Endothelial cell (in vitro differentiated cells): ENCODE results near the gene MAD1L1. TPM values are rescaled to one million over a fixed set of nuclear protein-coding genes. Genes with fewer than 3 reads are reported as not detected.
A peak's percentile ranks its signal among the peaks of the same experiment; 100 is the strongest.

Source experiments
- DNase-seq: peaks from one replicate; pipeline ENCODE4 v3.0.0; 2021; ENCODE audit warnings: low spot score
- H3K27ac Mint-ChIP-seq: one replicate; pipeline ENCODE4 v1.8.0; 2021; ENCODE audit warnings: mixed read lengths, inconsistent platforms; ENCODE audit not compliant: unreplicated experiment
- H3K27me3 Mint-ChIP-seq: one replicate; pipeline ENCODE4 v1.8.0; 2021; ENCODE audit warnings: mild to moderate bottlenecking, moderate library complexity, mixed read lengths, inconsistent platforms; ENCODE audit not compliant: unreplicated experiment
- H3K36me3 Mint-ChIP-seq: one replicate; pipeline ENCODE4 v1.8.0; 2021; ENCODE audit warnings: mild to moderate bottlenecking, low read depth, mixed read lengths, inconsistent platforms; ENCODE audit not compliant: unreplicated experiment
- H3K4me1 Mint-ChIP-seq: one replicate; pipeline ENCODE4 v1.8.0; 2021; ENCODE audit warnings: mild to moderate bottlenecking, mixed read lengths, inconsistent platforms; ENCODE audit not compliant: unreplicated experiment
- H3K4me3 Mint-ChIP-seq: one replicate; pipeline ENCODE4 v1.8.0; 2021; ENCODE audit warnings: mild to moderate bottlenecking, mixed read lengths, inconsistent platforms; ENCODE audit not compliant: unreplicated experiment
- H3K9me3 Mint-ChIP-seq: one replicate; pipeline ENCODE4 v1.8.0; 2021; ENCODE audit warnings: mixed read lengths, inconsistent platforms; ENCODE audit not compliant: unreplicated experiment
- total RNA-seq: library from RNA; stranded (reverse); fragmentation: NEBNext Ultra II Directional; extraction: Animal tissue kit (Norgen Biotek cat#: 25700); gene quantifications from one replicate; pipeline ENCODE4 v1.2.1, GENCODE V29; 2021; ENCODE audit not compliant: unreplicated experiment
- TF ChIP-seq, protein P1 (sequence below): fragments of 200-600 bp; sonication (generic); IDR thresholded peaks from one replicate; pipeline ENCODE4 v1.5.0; 2021; ENCODE audit warnings: antibody characterized with exemption; ENCODE audit not compliant: unreplicated experiment

The MAD1L1 gene
- total RNA-seq, 1 donor from 2014 or later = 43.3 TPM

DNA sequence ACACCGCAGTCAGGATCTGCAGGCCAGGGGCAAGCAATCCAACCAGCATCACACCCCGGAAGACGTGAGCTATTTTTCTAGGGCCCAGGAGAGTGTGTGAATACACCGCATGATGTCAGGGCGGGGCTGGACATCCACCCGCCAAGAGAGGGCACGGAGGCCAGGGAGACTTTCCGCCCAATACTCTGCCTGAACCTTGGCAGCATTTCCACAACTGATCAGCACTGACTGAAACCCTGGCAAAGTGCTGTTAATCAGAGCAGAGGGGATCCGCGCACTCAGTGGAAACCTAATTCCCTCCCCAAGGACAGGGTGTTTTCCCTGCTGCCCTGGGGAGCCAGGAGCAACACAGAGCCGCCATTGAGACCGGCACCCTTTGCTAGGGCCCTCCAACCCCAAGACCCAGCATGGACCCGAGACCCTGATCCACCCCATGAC lies 8.2 kb downstream of the MAD1L1 start:
- Mint-ChIP-seq H3K4me1 (no peaks in the 10 kb centered on the region), H3K27me3 (peaks cover 5% of the 10 kb centered on the region), H3K27ac (no peak overlapping the region), H3K4me3 (peak overlapping the region; percentile 54), H3K36me3 (peaks cover 31% of the 10 kb centered on the region), H3K9me3 (no peaks in the 10 kb centered on the region)
- TF ChIP-seq, protein P1, sequence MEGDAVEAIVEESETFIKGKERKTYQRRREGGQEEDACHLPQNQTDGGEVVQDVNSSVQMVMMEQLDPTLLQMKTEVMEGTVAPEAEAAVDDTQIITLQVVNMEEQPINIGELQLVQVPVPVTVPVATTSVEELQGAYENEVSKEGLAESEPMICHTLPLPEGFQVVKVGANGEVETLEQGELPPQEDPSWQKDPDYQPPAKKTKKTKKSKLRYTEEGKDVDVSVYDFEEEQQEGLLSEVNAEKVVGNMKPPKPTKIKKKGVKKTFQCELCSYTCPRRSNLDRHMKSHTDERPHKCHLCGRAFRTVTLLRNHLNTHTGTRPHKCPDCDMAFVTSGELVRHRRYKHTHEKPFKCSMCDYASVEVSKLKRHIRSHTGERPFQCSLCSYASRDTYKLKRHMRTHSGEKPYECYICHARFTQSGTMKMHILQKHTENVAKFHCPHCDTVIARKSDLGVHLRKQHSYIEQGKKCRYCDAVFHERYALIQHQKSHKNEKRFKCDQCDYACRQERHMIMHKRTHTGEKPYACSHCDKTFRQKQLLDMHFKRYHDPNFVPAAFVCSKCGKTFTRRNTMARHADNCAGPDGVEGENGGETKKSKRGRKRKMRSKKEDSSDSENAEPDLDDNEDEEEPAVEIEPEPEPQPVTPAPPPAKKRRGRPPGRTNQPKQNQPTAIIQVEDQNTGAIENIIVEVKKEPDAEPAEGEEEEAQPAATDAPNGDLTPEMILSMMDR = no peak
- DNase-seq = no peak

DNA sequence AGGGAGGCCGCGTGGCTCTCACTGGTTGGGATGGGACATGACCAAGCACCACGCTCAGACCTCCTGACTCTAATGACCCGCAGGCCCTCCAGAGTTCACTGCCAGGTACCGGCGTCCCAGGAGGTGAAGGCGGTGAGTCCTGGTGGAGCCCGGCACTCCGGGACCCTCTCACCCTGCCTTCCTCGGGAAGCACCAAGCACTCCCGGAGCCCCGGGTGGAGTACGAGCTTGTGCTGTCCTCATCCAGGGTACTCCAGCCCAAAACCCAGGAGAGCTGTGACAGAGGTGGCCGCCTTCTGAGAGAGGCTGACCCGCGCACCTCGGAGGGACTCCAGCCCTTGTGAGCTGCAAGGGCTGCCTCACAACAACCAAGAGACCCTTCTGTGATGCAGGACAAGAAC lies 9.4 kb downstream of the MAD1L1 start:
- Mint-ChIP-seq H3K9me3 (no peaks in the 10 kb centered on the region), H3K27me3 (peaks cover 4% of the 10 kb centered on the region), H3K4me1 (no peaks in the 10 kb centered on the region), H3K27ac (no peak overlapping the region), H3K36me3 (peaks cover 31% of the 10 kb centered on the region), H3K4me3 (no peak overlapping the region)
- no peak for DNase-seq
- TF ChIP-seq, protein P1 = no peak

DNA sequence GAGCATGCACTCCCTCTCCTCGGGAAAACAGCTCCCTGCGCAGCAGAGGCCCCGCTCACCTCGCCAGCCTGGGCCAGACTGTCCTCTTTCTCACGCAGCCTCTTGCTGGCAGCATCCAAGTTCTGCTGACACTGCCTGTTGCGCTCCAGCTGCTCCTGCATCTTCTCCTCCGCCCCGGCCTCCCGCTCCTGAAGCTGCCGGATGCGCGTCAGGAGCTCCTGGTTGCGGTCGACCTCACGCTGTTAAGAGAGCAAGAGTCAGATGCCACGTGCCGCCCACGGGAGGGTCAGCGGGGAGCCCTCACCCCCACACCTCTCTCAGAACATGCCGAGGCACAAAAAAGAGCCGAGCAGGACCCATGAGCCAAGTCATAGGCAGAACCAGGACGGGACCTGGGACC lies 10.2 kb downstream of the MAD1L1 start:
- Mint-ChIP-seq H3K9me3 (no peaks in the 10 kb centered on the region), H3K4me1 (no peaks in the 10 kb centered on the region), H3K27me3 (peaks cover 4% of the 10 kb centered on the region), H3K27ac (no peak overlapping the region), H3K36me3 (peaks cover 36% of the 10 kb centered on the region), H3K4me3 (peak overlapping the region; percentile 25)
- TF ChIP-seq, protein P1 = no peak
- DNase-seq = no peak

DNA sequence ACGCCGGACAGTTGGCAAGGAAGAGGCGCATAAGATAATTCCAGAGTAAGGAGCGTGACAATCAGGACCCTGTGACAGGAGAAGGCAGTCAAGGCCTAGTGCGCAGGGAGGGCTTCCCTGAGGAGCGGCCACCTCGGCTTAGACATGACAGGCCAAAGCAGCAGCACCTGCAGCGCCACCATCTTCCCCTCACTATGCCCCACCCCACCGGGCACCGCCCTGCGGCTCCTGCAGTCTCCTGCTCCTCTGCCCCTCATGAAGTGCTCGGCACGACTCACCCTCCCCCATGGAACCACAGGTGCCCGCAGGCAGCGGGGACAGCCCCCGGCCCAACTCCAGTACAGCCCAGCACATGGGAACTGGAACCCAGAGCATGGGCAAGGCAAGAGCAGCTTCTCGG lies 11.8 kb downstream of the MAD1L1 start:
- H3K36me3 Mint-ChIP-seq = peaks cover 42% of the 10 kb centered on the region
- DNase-seq = no peak
- no peak overlapping the region for H3K4me3 Mint-ChIP-seq
- TF ChIP-seq, protein P1 = no peak
- H3K27ac Mint-ChIP-seq = no peak overlapping the region
- H3K27me3 Mint-ChIP-seq = peaks cover 4% of the 10 kb centered on the region
- no peaks in the 10 kb centered on the region for H3K9me3 Mint-ChIP-seq
- H3K4me1 Mint-ChIP-seq = no peaks in the 10 kb centered on the region

DNA sequence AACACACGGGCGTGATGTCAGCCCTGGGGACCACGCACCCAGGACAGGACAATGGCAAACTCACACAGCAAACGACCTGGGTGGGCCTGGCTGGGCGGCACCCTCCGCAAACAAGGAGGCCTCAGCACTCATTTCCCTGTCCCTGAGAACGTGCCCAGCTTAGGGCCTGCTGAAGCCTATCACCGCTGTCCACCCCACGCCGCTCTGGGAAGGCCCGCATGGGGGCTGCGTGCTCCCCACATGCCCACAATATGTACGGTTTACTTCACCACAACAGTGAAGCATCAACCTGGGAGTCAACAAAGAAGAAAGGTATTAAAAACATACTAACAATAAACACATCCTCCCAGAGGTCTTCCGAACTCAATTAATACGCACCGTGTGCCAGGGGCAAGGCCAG lies 12.2 kb downstream of the MAD1L1 start:
- H3K27me3 Mint-ChIP-seq = peaks cover 4% of the 10 kb centered on the region
- DNase-seq = no peak
- no peaks in the 10 kb centered on the region for H3K4me1 Mint-ChIP-seq
- peaks cover 42% of the 10 kb centered on the region for H3K36me3 Mint-ChIP-seq
- no peak overlapping the region for H3K27ac Mint-ChIP-seq
- no peaks in the 10 kb centered on the region for H3K9me3 Mint-ChIP-seq
- H3K4me3 Mint-ChIP-seq = no peak overlapping the region
- TF ChIP-seq, protein P1 = no peak
